Stimulated activated CD8-positive, alpha-beta memory T cell treated with anti-CD3 and anti-CD28 coated beads, Interleukin-15, amount 100 ng/mL, for 1 hour (primary cell): ENCODE measurements around the gene PSMD14.
"Not testable (repeated sequence)": the region's sequence is repeated elsewhere in the genome, so short reads cannot be mapped to it uniquely, and the experiment has no call there.

Source experiments
- DNase-seq: peaks from one replicate; pipeline ENCODE4 v3.0.0-alpha.2; 2020; ENCODE audit warnings: low read depth

PSMD14 gene

GRCh38 chr2:161337247-161337646 lies 29.0 kb downstream of the PSMD14 start:
- no peak for DNase-seq

DNA sequence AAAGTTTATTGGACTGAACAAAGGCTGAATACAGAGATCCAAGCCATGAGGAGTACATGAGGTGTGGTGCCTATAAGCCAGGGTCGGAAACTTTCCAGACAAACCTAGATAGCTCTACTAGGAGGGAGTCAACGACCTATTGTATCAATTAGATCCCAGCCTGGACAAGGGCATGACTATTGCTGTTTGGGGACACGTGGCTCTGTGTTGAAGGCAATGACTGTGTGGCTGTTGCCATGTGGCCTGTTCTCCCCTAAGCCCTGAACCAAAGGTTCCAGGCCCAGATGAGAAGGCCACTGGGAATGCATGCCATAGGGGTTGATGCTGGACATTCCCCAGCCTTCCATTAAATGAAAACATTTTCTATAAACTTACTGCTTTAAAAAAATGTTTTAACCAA lies 31.3 kb downstream of the PSMD14 start:
- DNase-seq: not testable (repeated sequence)

DNA sequence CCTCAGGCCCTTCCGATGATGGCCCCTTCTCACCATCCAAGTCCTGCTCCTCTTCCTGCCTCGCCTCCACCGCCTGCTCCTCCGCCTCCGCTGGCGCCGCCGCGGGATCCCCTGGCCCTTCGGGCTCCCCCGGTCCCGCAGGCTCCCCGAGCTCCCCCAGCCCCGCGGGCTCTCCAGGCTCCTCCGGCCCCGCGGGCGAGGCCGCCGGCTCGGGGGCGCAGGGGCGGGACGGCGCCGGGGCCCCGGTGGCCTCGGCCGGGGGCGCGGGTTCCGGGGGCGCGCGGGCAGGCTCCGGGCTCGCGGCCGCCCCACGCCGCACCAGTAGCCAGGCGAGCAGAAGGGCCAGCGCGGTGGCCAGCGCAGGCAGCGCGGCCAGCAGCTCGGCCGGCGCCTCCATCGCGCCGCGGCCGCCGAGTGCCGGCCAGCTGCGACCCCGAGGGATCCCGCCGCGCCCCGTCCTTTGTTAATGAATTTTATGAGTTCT lies 32.7 kb downstream of the PSMD14 start:
- not testable (repeated sequence) for DNase-seq

- DNase-seq: no peak
These were observed 35.0 kb downstream of the PSMD14 start for GRCh38 chr2:161343235-161343634.

DNA sequence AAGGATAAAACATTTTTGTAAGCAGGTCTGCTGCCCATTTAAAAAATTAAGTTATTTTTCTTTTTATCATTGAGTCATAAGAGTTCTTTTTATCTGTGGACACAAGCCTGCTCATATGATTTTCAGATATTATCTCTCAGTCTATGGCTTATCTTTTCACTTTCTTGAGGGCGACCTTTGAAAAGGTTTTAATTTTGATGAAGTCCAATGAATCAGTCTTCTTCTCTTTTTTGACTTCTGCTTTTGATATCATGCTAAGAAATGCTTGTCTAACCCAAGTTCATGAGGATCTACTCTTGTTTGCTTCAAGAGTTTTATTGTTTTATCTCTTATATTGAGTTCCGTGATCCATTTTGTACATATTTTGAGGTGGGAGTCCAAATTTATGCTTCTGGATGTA lies 36.5 kb downstream of the PSMD14 start:
- no peak for DNase-seq

DNA sequence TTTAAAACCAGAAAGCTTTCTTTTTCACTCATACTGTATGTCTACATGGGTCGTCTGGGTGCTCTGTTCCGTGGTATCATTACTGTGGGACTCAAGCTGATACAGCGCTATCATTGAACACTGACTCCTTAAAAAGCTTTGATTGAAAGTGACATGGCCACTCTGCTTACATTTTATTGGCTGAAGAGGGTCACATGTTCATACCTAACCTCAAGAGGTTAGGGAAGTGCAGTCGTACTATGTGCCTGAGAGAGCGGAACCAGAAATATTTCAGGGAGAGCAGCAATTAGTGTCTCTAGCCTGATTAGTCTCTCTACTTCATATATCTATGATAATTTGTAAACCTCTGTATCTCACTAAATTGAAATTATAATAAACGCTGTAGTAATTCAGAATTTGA lies 43.5 kb downstream of the PSMD14 start:
- no peak for DNase-seq

GRCh38 chr2:161352719-161353118 lies 44.5 kb downstream of the PSMD14 start:
- DNase-seq: no peak

GRCh38 chr2:161353543-161353942 lies 45.3 kb downstream of the PSMD14 start:
- DNase-seq: no peak

DNA sequence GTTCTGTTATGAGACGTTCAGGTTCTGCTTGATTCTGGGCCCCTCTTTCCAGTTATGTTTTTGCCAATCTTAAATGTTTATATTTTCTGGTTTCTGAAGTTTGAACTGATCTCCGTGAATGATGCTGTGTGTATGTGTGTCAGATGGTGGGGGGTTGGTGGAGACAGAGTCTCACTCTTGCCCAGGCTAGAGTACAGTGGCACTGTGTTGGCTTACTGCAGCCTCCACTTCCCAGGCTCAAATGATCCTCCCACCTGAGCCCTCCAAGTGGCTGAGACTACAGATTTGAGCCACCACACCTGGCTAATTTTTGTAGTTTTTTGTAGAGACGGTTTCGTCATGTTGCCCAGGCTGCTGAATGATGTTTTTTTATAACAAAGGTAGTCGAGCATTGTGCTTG lies 45.9 kb downstream of the PSMD14 start:
- DNase-seq: no peak

DNA sequence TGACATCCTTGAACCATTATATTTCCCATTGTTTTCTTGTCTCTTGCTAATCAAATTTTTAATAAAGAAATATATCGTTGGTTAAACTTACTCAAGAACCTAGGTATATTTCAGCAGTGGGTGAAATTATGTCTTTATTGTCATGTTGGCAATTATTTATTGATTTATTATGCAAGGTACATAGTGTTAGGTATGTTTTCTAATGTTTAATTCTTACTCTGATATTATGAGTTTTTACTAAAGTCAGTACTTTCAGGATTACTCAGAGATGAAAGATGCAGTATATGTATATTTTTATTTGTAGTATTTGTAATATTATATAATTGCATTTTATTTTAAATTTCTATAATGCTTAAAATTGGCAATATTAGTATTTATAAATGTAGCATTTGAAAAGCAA lies 46.9 kb downstream of the PSMD14 start:
- DNase-seq: no peak

GRCh38 chr2:161355983-161356382 lies 47.8 kb downstream of the PSMD14 start:
- DNase-seq: no peak

GRCh38 chr2:161357097-161357496 lies 48.9 kb downstream of the PSMD14 start:
- DNase-seq: no peak

- no peak for DNase-seq
These were observed 50.6 kb downstream of the PSMD14 start for GRCh38 chr2:161358838-161359237.

GRCh38 chr2:161360095-161360654 lies 52.0 kb downstream of the PSMD14 start:
- DNase-seq: not testable (repeated sequence)

- no peak for DNase-seq
These were observed 54.4 kb downstream of the PSMD14 start for GRCh38 chr2:161362568-161363166.

GRCh38 chr2:161367675-161368074 lies 59.5 kb downstream of the PSMD14 start:
- no peak for DNase-seq

- no peak for DNase-seq
These were observed 61.1 kb downstream of the PSMD14 start for GRCh38 chr2:161369311-161369710.

DNA sequence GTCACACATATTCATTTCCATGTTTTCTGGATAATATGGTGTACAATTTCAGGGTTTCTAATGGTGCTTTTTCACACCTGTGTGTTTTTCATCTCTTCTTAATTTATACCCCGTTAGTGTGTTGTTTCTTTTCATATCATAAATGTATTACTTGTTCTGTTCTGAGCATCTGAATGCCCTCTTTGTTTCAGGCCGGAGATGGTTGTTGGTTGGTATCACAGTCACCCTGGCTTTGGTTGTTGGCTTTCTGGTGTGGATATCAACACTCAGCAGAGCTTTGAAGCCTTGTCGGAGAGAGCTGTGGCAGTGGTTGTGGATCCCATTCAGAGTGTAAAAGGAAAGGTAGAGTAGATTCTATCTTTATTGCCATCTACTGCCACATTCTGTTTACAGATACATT lies 62.8 kb downstream of the PSMD14 start:
- DNase-seq: no peak

DNA sequence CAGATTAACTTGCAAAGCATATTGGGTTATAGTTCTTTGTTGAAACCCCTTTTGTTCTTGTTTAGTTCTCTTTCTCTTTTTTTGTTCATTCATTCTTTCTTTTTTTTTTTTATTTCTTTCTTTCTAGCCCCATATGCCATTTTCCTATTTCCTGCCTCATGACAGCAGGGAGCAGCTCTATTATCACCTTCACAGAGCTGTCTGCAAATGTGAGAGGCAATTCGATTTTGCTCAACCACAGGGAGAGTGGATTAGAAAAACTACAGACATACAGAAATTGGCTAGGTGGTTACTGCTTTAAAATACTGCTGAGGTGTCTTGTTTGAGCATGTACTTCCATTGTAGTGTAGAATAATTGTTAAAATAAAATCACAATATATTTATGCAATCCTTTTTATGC lies 63.6 kb downstream of the PSMD14 start:
- DNase-seq: no peak

GRCh38 chr2:161373942-161374341 lies 65.7 kb downstream of the PSMD14 start:
- no peak for DNase-seq

DNA sequence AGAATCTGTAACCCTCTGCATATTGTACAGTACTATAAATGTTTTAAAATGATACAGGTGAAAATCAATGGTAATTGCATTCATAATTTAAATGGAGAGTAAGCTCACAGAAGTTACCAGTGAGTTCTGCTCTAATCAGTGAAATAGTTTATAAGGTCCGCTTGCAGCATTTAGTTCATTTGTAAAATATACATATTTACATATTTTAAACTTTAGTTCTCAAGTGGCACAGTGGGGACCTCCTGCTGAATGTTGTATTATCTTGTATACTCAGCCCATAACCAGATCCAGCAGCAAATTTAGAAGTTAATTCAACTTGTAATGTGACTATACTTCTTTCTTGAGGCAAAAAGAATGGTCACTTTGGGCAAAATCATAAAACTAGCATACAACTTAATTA lies 66.2 kb downstream of the PSMD14 start:
- no peak for DNase-seq

DNA sequence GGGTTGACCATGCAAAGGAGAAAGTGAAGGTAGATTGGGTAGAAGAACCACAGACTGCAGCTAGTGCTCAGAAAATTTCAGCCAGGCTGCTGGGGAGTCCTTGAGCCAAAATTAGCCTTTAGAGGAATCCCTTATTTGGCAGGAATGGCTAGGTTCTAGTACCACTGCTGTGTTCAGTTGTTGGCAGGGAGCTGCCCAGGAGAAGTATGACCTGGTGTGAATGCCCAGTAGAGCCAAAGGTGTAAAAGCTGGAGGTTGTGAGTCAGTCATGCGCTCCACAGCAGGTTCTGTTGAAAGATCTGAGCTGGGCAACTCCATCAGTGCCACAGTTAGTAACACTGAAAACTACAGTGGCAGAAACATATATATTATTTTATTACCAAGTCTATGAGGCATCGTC lies 71.5 kb downstream of the PSMD14 start:
- DNase-seq: no peak

GRCh38 chr2:161381546-161381945 lies 73.3 kb downstream of the PSMD14 start:
- DNase-seq: no peak

DNA sequence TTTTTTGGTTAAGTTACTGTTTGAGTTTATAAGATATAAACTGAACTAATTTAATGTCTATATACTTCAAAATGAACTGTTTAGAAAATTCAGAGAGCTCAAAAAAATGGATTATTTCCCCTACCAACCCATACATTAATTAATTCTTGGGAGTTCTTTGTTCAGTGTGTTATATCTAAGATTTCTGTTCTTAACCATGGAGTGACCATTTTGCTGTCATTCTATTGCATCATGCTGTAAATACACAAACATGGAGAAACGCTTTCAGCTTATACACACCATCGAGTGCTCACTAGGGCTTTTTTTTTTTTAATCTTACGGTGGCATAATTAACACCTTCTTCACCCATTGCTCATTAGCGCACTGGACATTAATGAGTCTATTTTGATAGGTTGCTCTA lies 74.5 kb downstream of the PSMD14 start:
- DNase-seq: no peak
